ENCODE measurements around the gene NPAS2. TPM values are rescaled to one million over a fixed set of nuclear protein-coding genes. Genes with fewer than 3 reads are reported as not detected.

Gene NPAS2
- total RNA-seq, 1 donor from 2014 or later = 10.7 TPM

- Mint-ChIP-seq H3K36me3 (no peaks in the 10 kb centered on the region), H3K27ac (no peak overlapping the region), H3K9me3 (no peaks in the 10 kb centered on the region), H3K27me3 (no peaks in the 10 kb centered on the region), H3K4me3 (no peak overlapping the region), H3K4me1 (ENCODE audit: unreplicated experiment) (no peaks in the 10 kb centered on the region)
- TF ChIP-seq, protein P1, sequence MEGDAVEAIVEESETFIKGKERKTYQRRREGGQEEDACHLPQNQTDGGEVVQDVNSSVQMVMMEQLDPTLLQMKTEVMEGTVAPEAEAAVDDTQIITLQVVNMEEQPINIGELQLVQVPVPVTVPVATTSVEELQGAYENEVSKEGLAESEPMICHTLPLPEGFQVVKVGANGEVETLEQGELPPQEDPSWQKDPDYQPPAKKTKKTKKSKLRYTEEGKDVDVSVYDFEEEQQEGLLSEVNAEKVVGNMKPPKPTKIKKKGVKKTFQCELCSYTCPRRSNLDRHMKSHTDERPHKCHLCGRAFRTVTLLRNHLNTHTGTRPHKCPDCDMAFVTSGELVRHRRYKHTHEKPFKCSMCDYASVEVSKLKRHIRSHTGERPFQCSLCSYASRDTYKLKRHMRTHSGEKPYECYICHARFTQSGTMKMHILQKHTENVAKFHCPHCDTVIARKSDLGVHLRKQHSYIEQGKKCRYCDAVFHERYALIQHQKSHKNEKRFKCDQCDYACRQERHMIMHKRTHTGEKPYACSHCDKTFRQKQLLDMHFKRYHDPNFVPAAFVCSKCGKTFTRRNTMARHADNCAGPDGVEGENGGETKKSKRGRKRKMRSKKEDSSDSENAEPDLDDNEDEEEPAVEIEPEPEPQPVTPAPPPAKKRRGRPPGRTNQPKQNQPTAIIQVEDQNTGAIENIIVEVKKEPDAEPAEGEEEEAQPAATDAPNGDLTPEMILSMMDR (conservative IDR thresholded peaks at IDR 0.05) = no peak
- no peak for DNase-seq (ENCODE audit: extremely low spot score, unreplicated experiment)
Measured at GRCh38 chr2:100846716-100847115, 26.8 kb downstream of the NPAS2 start.

- no peak overlapping the region for H3K27ac Mint-ChIP-seq
- no peaks in the 10 kb centered on the region for H3K27me3 Mint-ChIP-seq
- TF ChIP-seq, protein P1 (conservative IDR thresholded peaks at IDR 0.05) = no peak
- no peak overlapping the region for H3K4me3 Mint-ChIP-seq
- no peaks in the 10 kb centered on the region for H3K9me3 Mint-ChIP-seq
- no peaks in the 10 kb centered on the region for H3K36me3 Mint-ChIP-seq
- DNase-seq (ENCODE audit: extremely low spot score, unreplicated experiment) = no peak
- peaks cover 4% of the 10 kb centered on the region for H3K4me1 Mint-ChIP-seq (ENCODE audit: unreplicated experiment)
Measured at GRCh38 chr2:100852447-100852846, 32.5 kb downstream of the NPAS2 start.

DNA sequence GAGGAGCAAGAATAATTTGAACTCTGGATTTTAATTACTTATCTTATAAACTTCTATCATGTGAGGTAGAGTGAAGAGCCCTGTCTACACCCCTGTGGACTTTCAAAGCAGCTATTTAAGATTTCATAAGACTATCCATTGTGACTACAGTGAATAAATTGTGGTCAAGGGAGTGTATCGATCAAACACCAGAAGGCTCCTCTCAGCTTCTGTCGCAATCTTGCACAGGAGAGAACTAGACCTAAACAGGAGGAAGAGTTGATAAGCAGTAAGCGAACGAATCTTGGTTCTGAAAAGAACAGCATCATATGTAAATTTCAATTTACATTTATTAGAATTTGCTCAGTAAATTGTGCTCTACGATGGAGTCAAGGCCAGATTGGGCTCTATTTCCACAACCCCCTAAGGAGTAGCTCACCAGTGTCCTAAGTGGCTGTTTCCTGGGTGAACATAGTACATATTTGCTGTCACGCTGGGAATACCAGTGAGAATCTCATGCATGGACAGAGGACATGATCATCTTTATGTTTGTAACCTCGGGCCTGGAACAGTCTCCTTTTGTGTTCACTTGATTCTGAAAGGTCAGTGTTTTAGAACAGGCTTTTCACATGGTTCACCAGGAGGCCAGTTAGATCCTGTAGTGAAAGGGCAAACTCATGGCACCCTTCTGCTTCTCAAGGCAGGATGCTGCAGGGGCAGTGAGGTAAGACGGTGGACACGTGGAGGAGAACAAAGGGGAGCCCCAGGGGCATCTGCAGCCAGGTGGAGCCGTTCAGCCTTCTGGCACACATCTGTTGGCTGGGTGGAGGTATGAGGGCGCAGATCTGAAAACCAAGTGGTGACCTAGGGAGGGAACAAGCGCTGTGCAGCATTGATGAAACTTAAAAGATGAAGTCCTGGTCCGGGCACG, 33.3 kb downstream of the NPAS2 start:
- Mint-ChIP-seq H3K27me3 (no peaks in the 10 kb centered on the region), H3K4me3 (no peak overlapping the region), H3K27ac (no peak overlapping the region), H3K9me3 (no peaks in the 10 kb centered on the region), H3K36me3 (no peaks in the 10 kb centered on the region), H3K4me1 (ENCODE audit: unreplicated experiment) (peaks cover 4% of the 10 kb centered on the region)
- DNase-seq (ENCODE audit: extremely low spot score, unreplicated experiment) = no peak
- TF ChIP-seq, protein P1 (conservative IDR thresholded peaks at IDR 0.05) = no peak

DNA sequence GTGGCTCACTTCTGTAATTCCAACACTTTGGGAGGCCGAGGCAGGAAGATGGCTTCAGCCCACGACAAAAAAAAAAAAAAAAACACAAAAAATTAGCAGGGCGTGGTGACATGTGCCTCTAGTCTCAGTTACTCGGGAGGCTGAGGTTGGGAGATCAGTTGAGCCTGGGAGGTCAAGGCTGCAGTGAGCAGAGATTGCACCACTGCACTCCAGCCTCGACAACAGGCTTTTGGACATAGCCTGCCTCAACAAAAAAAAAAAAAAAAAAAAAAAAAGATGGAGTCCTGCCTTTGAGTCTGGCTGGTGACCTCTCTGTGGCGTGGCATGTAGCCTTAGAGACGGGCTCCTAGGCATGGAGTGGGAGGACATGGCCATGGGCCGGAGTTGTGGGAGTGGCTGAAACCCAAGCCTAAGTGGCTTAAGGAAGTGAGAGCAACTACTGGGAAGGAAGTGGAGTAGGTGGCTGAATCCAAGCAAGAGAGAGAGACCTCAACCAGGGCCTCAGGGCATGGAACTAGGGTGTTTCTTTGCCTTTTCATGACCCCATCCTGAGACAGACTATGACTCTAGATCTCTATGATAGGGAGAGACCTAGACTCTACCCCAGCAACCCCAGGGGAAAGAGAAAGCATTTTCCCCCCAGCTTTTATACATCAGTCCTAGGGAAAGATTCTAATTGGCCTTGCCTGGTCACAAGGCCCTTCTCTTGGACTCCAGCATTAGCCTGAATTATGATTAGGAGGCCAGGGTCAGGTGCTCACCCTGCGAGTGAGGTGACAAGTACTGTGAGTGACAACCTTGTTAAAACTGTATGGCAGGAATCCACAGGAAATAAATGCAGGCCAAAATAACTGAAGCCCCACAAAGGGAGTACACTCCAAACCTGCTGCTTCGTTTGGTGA, 34.2 kb downstream of the NPAS2 start:
- TF ChIP-seq, protein P1 (conservative IDR thresholded peaks at IDR 0.05) = no peak
- no peak for DNase-seq (ENCODE audit: extremely low spot score, unreplicated experiment)
- H3K36me3 Mint-ChIP-seq = no peaks in the 10 kb centered on the region
- H3K4me3 Mint-ChIP-seq = no peak overlapping the region
- no peaks in the 10 kb centered on the region for H3K9me3 Mint-ChIP-seq
- H3K4me1 Mint-ChIP-seq (ENCODE audit: unreplicated experiment) = peaks cover 4% of the 10 kb centered on the region
- H3K27me3 Mint-ChIP-seq = no peaks in the 10 kb centered on the region
- H3K27ac Mint-ChIP-seq = no peak overlapping the region

- Mint-ChIP-seq H3K4me3 (no peak overlapping the region), H3K9me3 (no peaks in the 10 kb centered on the region), H3K27ac (no peak overlapping the region), H3K4me1 (ENCODE audit: unreplicated experiment) (peaks cover 4% of the 10 kb centered on the region), H3K36me3 (no peaks in the 10 kb centered on the region), H3K27me3 (no peaks in the 10 kb centered on the region)
- TF ChIP-seq, protein P1 (conservative IDR thresholded peaks at IDR 0.05) = no peak
- no peak for DNase-seq (ENCODE audit: extremely low spot score, unreplicated experiment)
Measured at GRCh38 chr2:100855084-100855483, 35.1 kb downstream of the NPAS2 start.

Measured in type B pancreatic cell (in vitro differentiated cells).